ENCODE results near the gene NANOS3. TPM values are rescaled to one million over a fixed set of nuclear protein-coding genes. Genes with fewer than 3 reads are reported as not detected.

NANOS3 gene
- total RNA-seq = not detected

GRCh38 chr19:13876834-13877233 lies at the start of gene NANOS3:
TSS of gene NANOS3 (plus strand) at chr19:13877134. CDS start at chr19:13877249, 115 bp downstream.
- H3K4me3 ChIP-seq = no peak within 1 kb of the TSS
- no peaks in the 10 kb centered on the region for H3K27me3 ChIP-seq
- TF ChIP-seq CTCF (IDR thresholded peaks at IDR 0.05) (no peak), POLR2A (IDR thresholded peaks at IDR 0.05) (no peak), POLR2AphosphoS5 (IDR thresholded peaks at IDR 0.05) (no peak)
- H3K4me1 ChIP-seq = peaks cover 4 to 22% of the 10 kb centered on the region in 2 donors
- intact Hi-C loops (cut with DNase I; ENCODE audit: low total_unique reads) = no loop called here
- DNase-seq (ENCODE audit: low spot score in 2 of 2) = no peak
- no peaks in the 10 kb centered on the region for H3K36me3 ChIP-seq
- no peak within 1 kb of the TSS for H3K27ac ChIP-seq
- no peaks in the 10 kb centered on the region for H3K9me3 ChIP-seq

GRCh38 chr19:13827656-13828055 lies 49.3 kb upstream of the NANOS3 start:
- intact Hi-C loops (cut with DNase I; ENCODE audit: low total_unique reads) = no loop called here
- Histone ChIP-seq H3K4me1 (no peaks in the 10 kb centered on the region), H3K4me3 (no peak overlapping the region), H3K36me3 (no peaks in the 10 kb centered on the region), H3K9me3 (no peaks in the 10 kb centered on the region), H3K27me3 (no peaks in the 10 kb centered on the region), H3K27ac (no peak overlapping the region)
- no peak for DNase-seq (ENCODE audit: low spot score in 2 of 2)
- TF ChIP-seq POLR2AphosphoS5 (IDR thresholded peaks at IDR 0.05) (no peak), CTCF (IDR thresholded peaks at IDR 0.05) (no peak), POLR2A (IDR thresholded peaks at IDR 0.05) (no peak)

- Histone ChIP-seq H3K4me1 (peaks cover 5 to 8% of the 10 kb centered on the region in 2 donors), H3K36me3 (no peaks in the 10 kb centered on the region), H3K27me3 (no peaks in the 10 kb centered on the region), H3K9me3 (no peaks in the 10 kb centered on the region), H3K4me3 (no peak overlapping the region), H3K27ac (no peak overlapping the region)
- TF ChIP-seq POLR2AphosphoS5 (IDR thresholded peaks at IDR 0.05) = no peak
- TF ChIP-seq CTCF (IDR thresholded peaks at IDR 0.05) = no peak
- no peak for TF ChIP-seq POLR2A (IDR thresholded peaks at IDR 0.05)
- DNase-seq (ENCODE audit: low spot score in 2 of 2) = no peak
- intact Hi-C loops (cut with DNase I; ENCODE audit: low total_unique reads) = no loop called here
Measured at GRCh38 chr19:13830114-13830740, 46.7 kb upstream of the NANOS3 start.

GRCh38 chr19:13830741-13831536 lies 46.0 kb upstream of the NANOS3 start:
- H3K27me3 ChIP-seq = no peaks in the 10 kb centered on the region
- H3K36me3 ChIP-seq = no peaks in the 10 kb centered on the region
- no peak for DNase-seq (ENCODE audit: low spot score in 2 of 2)
- H3K9me3 ChIP-seq = no peaks in the 10 kb centered on the region
- peaks cover 8 to 10% of the 10 kb centered on the region in 2 donors for H3K4me1 ChIP-seq
- no peak overlapping the region for H3K4me3 ChIP-seq
- intact Hi-C loops (cut with DNase I; ENCODE audit: low total_unique reads) = no loop called here
- TF ChIP-seq POLR2AphosphoS5 (IDR thresholded peaks at IDR 0.05) = no peak
- TF ChIP-seq CTCF (IDR thresholded peaks at IDR 0.05) = no peak
- no peak for TF ChIP-seq POLR2A (IDR thresholded peaks at IDR 0.05)
- H3K27ac ChIP-seq = peak overlapping the region; percentile 12 to 45
